ENCODE data around the gene EXOC4. TPM values are rescaled to one million over a fixed set of nuclear protein-coding genes. Genes with fewer than 3 reads are reported as not detected.

The EXOC4 gene
- total RNA-seq, 1 donor from 2014 or later, result 99.2 TPM

DNA sequence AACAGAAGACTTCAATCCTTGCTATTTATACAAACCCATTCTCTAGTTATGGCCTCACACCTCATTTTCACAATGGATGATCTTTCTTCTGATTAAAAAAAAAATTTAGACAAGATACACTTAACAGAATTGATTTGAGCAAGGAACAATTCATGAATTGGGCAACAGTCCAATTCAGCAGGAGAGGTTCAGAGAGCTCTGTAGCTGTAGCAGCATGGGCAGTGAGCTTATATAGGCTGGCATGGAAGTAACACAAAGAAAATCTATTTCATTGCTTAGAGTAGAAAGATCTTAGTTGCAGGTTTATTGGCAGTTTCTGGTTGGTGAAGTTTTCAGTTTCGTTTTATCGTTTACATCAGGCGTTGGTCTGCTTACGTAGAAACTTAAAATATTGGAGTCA lies 851.3 kb downstream of the EXOC4 start:
- no peak overlapping the region for H3K27ac ChIP-seq
- intact Hi-C loops (cut with DNase I), result no loop called here
- H3K4me3 ChIP-seq, result no peak overlapping the region

DNA sequence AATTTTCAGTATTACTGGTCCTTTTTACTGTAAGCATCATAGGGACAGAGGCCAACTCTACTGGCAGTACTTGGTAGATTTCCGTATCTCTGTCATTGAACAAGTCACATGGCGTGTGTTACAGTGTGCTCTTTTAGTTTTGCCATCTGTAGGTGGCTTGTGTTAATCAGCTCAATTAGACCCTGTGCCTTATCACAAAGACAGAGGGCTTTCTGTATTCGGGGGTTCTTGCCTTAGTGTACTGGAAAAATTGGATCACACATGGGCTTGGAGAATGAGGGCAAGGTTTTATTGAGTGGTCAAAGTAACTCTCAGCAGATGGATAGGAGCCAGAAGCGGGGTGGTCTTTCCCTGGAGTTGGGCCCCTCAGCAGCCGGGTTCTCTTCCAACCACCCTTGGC lies 853.0 kb downstream of the EXOC4 start:
- no peaks in the 10 kb centered on the region for H3K4me1 ChIP-seq
- no peaks in the 10 kb centered on the region for H3K27me3 ChIP-seq
- no peaks in the 10 kb centered on the region for H3K36me3 ChIP-seq
- no peak overlapping the region for H3K27ac ChIP-seq
- intact Hi-C loops (cut with DNase I), result no loop called here
- H3K9me3 ChIP-seq, result no peaks in the 10 kb centered on the region
- no peak for DNase-seq (ENCODE audit: extremely low spot score in 2 of 2)
- H3K4me3 ChIP-seq, result no peak overlapping the region
- TF ChIP-seq POLR2A (IDR thresholded peaks at IDR 0.05), result no peak
- TF ChIP-seq, protein P1, sequence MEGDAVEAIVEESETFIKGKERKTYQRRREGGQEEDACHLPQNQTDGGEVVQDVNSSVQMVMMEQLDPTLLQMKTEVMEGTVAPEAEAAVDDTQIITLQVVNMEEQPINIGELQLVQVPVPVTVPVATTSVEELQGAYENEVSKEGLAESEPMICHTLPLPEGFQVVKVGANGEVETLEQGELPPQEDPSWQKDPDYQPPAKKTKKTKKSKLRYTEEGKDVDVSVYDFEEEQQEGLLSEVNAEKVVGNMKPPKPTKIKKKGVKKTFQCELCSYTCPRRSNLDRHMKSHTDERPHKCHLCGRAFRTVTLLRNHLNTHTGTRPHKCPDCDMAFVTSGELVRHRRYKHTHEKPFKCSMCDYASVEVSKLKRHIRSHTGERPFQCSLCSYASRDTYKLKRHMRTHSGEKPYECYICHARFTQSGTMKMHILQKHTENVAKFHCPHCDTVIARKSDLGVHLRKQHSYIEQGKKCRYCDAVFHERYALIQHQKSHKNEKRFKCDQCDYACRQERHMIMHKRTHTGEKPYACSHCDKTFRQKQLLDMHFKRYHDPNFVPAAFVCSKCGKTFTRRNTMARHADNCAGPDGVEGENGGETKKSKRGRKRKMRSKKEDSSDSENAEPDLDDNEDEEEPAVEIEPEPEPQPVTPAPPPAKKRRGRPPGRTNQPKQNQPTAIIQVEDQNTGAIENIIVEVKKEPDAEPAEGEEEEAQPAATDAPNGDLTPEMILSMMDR (IDR thresholded peaks at IDR 0.05), result no peak

More for the DNA sequence above, 851.3 kb downstream of the EXOC4 start:
- TF ChIP-seq POLR2A (IDR thresholded peaks at IDR 0.05) (no peak), POLR2AphosphoS5 (IDR thresholded peaks at IDR 0.05; ENCODE audit: insufficient read depth in 1 of 2, low read depth in 1 of 2) (no peak)
- TF ChIP-seq, protein P1 (IDR thresholded peaks at IDR 0.05), result no peak
- no peaks in the 10 kb centered on the region for H3K9me3 ChIP-seq
- no peaks in the 10 kb centered on the region for H3K27me3 ChIP-seq
- DNase-seq (ENCODE audit: extremely low spot score in 2 of 2), result no peak
- H3K4me1 ChIP-seq, result no peaks in the 10 kb centered on the region
- no peaks in the 10 kb centered on the region for H3K36me3 ChIP-seq

DNA sequence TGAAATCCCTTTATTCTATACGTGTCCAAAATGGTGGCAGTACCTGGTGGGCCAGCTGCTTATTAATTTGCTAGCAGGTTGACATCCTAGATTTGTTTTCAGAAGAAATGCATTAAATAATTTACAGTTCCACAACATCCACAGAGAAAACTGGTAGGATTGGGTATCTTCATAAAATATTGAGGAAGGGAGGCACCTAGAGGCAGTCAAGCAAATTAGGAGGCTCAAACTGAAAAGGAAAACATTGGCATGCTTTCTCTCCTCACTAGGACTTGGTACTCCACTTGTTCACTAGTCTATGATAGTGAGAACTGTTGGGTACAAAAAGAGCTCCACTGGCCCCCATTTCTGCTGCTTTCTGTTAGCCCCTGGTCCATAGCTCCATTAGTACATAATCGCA lies 855.9 kb downstream of the EXOC4 start:
- intact Hi-C loops (cut with DNase I), result no loop called here
- Histone ChIP-seq H3K9me3 (no peaks in the 10 kb centered on the region), H3K4me1 (no peaks in the 10 kb centered on the region), H3K27me3 (no peaks in the 10 kb centered on the region), H3K36me3 (no peaks in the 10 kb centered on the region), H3K4me3 (no peak overlapping the region), H3K27ac (no peak overlapping the region)
- TF ChIP-seq, protein P1 (IDR thresholded peaks at IDR 0.05), result no peak
- TF ChIP-seq POLR2A (IDR thresholded peaks at IDR 0.05) (no peak), POLR2AphosphoS5 (IDR thresholded peaks at IDR 0.05; ENCODE audit: insufficient read depth in 1 of 2, low read depth in 1 of 2) (no peak)
- DNase-seq (ENCODE audit: extremely low spot score in 2 of 2), result no peak

DNA sequence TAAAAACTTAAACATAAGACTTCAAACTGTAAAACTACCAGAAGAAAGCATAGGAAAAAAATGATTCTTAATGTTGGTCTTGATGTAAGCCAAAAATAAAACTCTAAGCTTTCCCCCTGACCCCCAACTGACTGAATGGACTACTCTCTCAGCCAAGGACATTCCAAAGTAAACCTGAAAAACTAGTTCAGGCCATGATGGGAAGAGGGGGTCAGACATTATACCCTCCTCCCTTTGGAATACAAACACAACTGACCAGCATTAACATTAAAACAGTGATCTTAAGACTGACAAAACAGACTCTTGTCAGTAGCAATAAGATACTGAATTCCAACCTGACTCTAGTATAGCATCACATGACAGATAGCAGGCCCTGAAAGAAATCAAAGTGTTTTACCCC lies 860.8 kb downstream of the EXOC4 start:
- Histone ChIP-seq H3K27me3 (no peaks in the 10 kb centered on the region), H3K36me3 (no peaks in the 10 kb centered on the region), H3K4me1 (no peaks in the 10 kb centered on the region), H3K27ac (no peak overlapping the region), H3K4me3 (no peak overlapping the region), H3K9me3 (no peaks in the 10 kb centered on the region)
- TF ChIP-seq, protein P1 (IDR thresholded peaks at IDR 0.05), result no peak
- no peak for TF ChIP-seq POLR2A (IDR thresholded peaks at IDR 0.05)
- TF ChIP-seq POLR2AphosphoS5 (IDR thresholded peaks at IDR 0.05; ENCODE audit: insufficient read depth in 1 of 2, low read depth in 1 of 2), result no peak
- intact Hi-C loops (cut with DNase I), result loop anchor here (2.0 kb wide), 1 partner anchor 15 kb away; no protein-coding TSS in a partner anchor
- DNase-seq (ENCODE audit: extremely low spot score in 2 of 2), result no peak

DNA sequence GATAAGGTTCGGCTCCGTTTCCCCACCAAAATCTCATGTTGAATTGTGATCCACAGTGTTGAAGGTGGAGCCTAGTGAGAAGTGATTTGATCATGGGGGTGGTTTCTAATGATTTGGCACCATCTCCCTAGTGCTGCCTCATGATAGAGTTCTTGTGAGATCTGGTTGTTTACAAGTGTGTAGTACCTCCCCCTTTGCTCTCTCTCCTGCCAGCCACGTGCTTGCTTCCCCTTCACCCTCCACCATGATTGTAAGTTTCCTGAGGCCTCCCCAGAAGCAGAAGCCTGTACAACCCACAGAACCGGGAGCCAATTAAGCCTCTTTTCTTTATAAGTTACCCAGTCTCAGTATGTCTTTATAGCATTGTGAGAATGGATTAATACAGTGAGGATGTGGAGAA lies 862.1 kb downstream of the EXOC4 start:
- Histone ChIP-seq H3K4me1 (no peaks in the 10 kb centered on the region), H3K9me3 (no peaks in the 10 kb centered on the region), H3K27me3 (no peaks in the 10 kb centered on the region), H3K4me3 (no peak overlapping the region), H3K27ac (no peak overlapping the region), H3K36me3 (no peaks in the 10 kb centered on the region)
- no peak for DNase-seq (ENCODE audit: extremely low spot score in 2 of 2)
- TF ChIP-seq, protein P1 (IDR thresholded peaks at IDR 0.05), result no peak
- TF ChIP-seq POLR2AphosphoS5 (IDR thresholded peaks at IDR 0.05; ENCODE audit: insufficient read depth in 1 of 2, low read depth in 1 of 2) (no peak), POLR2A (IDR thresholded peaks at IDR 0.05) (no peak)
- intact Hi-C loops (cut with DNase I), result loop anchor here (2.0 kb wide), 1 partner anchor 16 kb away; no protein-coding TSS in a partner anchor

Small RNAs within 50 kb of the gene (microRNA-seq; reads per million reads assigned to microRNA genes)
- gene MIR6133 (ENCODE audit: borderline number of aligned reads, borderline replicate concordance), result not detected

Small RNAs within 50 kb of the gene (small RNA-seq; reads per million reads assigned to genes)
- gene MIR6133, result not detected

Other genes with a start within 250 kb of the EXOC4 start
- gene CHCHD3, start 171.0 kb upstream of the EXOC4 start, total RNA-seq, result 50.6 TPM

Measured in vagina (tissue), 2 donors.